ENCODE data around the gene CLK4.

The CLK4 gene

GRCh38 chr5:178670351-178670885, 43.6 kb upstream of the CLK4 start:
- H3K4me3 ChIP-seq (ENCODE audit: low read depth, low read length): no peak overlapping the region
- in situ Hi-C loops (cut with HindIII; ENCODE audit: low sequenced_read_pairs): no loop called here
- DNase-seq (ENCODE audit: low read depth, low spot score): no peak
- TF ChIP-seq CTCF (IDR thresholded peaks at IDR 0.05; ENCODE audit: low read depth, low read length): no peak

GRCh38 chr5:178668579-178668978, 41.7 kb upstream of the CLK4 start:
- in situ Hi-C loops (cut with HindIII; ENCODE audit: low sequenced_read_pairs): no loop called here
- no peak overlapping the region for H3K4me3 ChIP-seq (ENCODE audit: low read depth, low read length)
- no peak for TF ChIP-seq CTCF (IDR thresholded peaks at IDR 0.05; ENCODE audit: low read depth, low read length)
- no peak for DNase-seq (ENCODE audit: low read depth, low spot score)

- in situ Hi-C loops (cut with HindIII; ENCODE audit: low sequenced_read_pairs): no loop called here
- no peak for DNase-seq (ENCODE audit: low read depth, low spot score)
- no peak overlapping the region for H3K4me3 ChIP-seq (ENCODE audit: low read depth, low read length)
- TF ChIP-seq CTCF (IDR thresholded peaks at IDR 0.05; ENCODE audit: low read depth, low read length): no peak
Measured at GRCh38 chr5:178667688-178668087, 40.8 kb upstream of the CLK4 start.

GRCh38 chr5:178667101-178667500, 40.3 kb upstream of the CLK4 start:
- DNase-seq (ENCODE audit: low read depth, low spot score): no peak
- H3K4me3 ChIP-seq (ENCODE audit: low read depth, low read length): no peak overlapping the region
- in situ Hi-C loops (cut with HindIII; ENCODE audit: low sequenced_read_pairs): no loop called here
- no peak for TF ChIP-seq CTCF (IDR thresholded peaks at IDR 0.05; ENCODE audit: low read depth, low read length)

GRCh38 chr5:178664141-178664540, 37.3 kb upstream of the CLK4 start:
- no peak for TF ChIP-seq CTCF (IDR thresholded peaks at IDR 0.05; ENCODE audit: low read depth, low read length)
- in situ Hi-C loops (cut with HindIII; ENCODE audit: low sequenced_read_pairs): no loop called here
- H3K4me3 ChIP-seq (ENCODE audit: low read depth, low read length): no peak overlapping the region
- DNase-seq (ENCODE audit: low read depth, low spot score): no peak

- in situ Hi-C loops (cut with HindIII; ENCODE audit: low sequenced_read_pairs): no loop called here
- H3K4me3 ChIP-seq (ENCODE audit: low read depth, low read length): no peak overlapping the region
- no peak for DNase-seq (ENCODE audit: low read depth, low spot score)
- TF ChIP-seq CTCF (IDR thresholded peaks at IDR 0.05; ENCODE audit: low read depth, low read length): no peak
Measured at GRCh38 chr5:178662541-178662860, 35.7 kb upstream of the CLK4 start.

All from astrocyte of the spinal cord (primary cell).